Activated B cell treated with CpG ODN at 0.5 μM for 24 hours (primary cell): ENCODE results near the gene AJAP1. TPM values are rescaled to one million over a fixed set of nuclear protein-coding genes. Genes with fewer than 3 reads are reported as not detected.

Source experiments
- ATAC-seq: fragments of 200-7000 bp; cut with Tn5 transposase; one replicate; pipeline ENCODE4 v1.10.0; 2021; ENCODE audit warnings: low read depth, mild to moderate bottlenecking, moderate library complexity
- CTCF ChIA-PET: fragments of 350-600 bp; sonication (Branson Sonifier 250); formaldehyde crosslinking; loops from one replicate; lab custom pipeline; 2021; ENCODE audit warnings: antibody characterized with exemption; lab: Charles Lee
- POLR2A ChIA-PET: fragments of 350-600 bp; sonication (Branson Sonifier 250); formaldehyde crosslinking; loops from one replicate; lab custom pipeline; 2021; ENCODE audit warnings: antibody characterized with exemption; lab: Charles Lee
- DNase-seq: peaks from one replicate; pipeline ENCODE4 v3.0.0; 2022
- H3K27ac Mint-ChIP-seq: one replicate; pipeline ENCODE4 v1.8.0; 2020; ENCODE audit warnings: mixed read lengths
- H3K27me3 Mint-ChIP-seq: one replicate; pipeline ENCODE4 v1.8.0; 2021; ENCODE audit warnings: mixed read lengths
- H3K36me3 Mint-ChIP-seq: one replicate; pipeline ENCODE4 v1.8.0; 2021; ENCODE audit warnings: low read depth, mixed read lengths
- H3K4me1 Mint-ChIP-seq: one replicate; pipeline ENCODE4 v1.8.0; 2021; ENCODE audit warnings: mixed read lengths
- H3K4me3 Mint-ChIP-seq: one replicate; pipeline ENCODE4 v1.8.0; 2020; ENCODE audit warnings: mild to moderate bottlenecking, mixed read lengths
- H3K9me3 Mint-ChIP-seq: one replicate; pipeline ENCODE4 v1.8.0; 2020; ENCODE audit warnings: mixed read lengths
- CTCF ChIP-seq: fragments of 200-600 bp; IDR thresholded peaks from one replicate; pipeline ENCODE4 v1.8.0; 2022; ENCODE audit warnings: antibody characterized with exemption, mild to moderate bottlenecking
- intact Hi-C: fragments of 100-400 bp; cut with micrococcal nuclease; formaldehyde crosslinking; loops from one replicate; pipeline ENCODE4 v1.15.1; 2024
- total RNA-seq: library from RNA; stranded (reverse); gene quantifications from 2 replicates; pipeline ENCODE4 v1.2.3, GENCODE V29; 2022

AJAP1 gene
- total RNA-seq, 1 donor from 2014 or later: not detected

GRCh38 chr1:4796161-4797015, 142.0 kb downstream of the AJAP1 start:
- Mint-ChIP-seq H3K36me3 (no peaks in the 10 kb centered on the region), H3K27ac (peak overlapping the region; percentile 60), H3K4me1 (peaks cover 31% of the 10 kb centered on the region), H3K9me3 (peaks cover 4% of the 10 kb centered on the region), H3K4me3 (peak overlapping the region; percentile 32), H3K27me3 (no peaks in the 10 kb centered on the region)
- no peak for TF ChIP-seq CTCF
- ATAC-seq (peak; percentile 75), DNase-seq (no peak)
- POLR2A ChIA-PET: no interaction called here
- CTCF ChIA-PET: no interaction called here
- intact Hi-C loops: no loop called here

- ATAC-seq (peak; percentile 40), DNase-seq (no peak)
- Mint-ChIP-seq H3K4me3 (peak overlapping the region; percentile 32), H3K4me1 (peaks cover 31% of the 10 kb centered on the region), H3K27me3 (no peaks in the 10 kb centered on the region), H3K9me3 (peaks cover 4% of the 10 kb centered on the region), H3K36me3 (no peaks in the 10 kb centered on the region), H3K27ac (peak overlapping the region; percentile 60)
- ChIA-PET CTCF (no interaction called here), POLR2A (no interaction called here)
- no peak for TF ChIP-seq CTCF
- intact Hi-C loops: no loop called here
These were observed 142.6 kb downstream of the AJAP1 start for GRCh38 chr1:4797016-4797410.

GRCh38 chr1:4797429-4797828, 143.0 kb downstream of the AJAP1 start:
- ATAC-seq (no peak), DNase-seq (no peak)
- Mint-ChIP-seq H3K36me3 (no peaks in the 10 kb centered on the region), H3K27ac (no peak overlapping the region), H3K4me1 (peaks cover 31% of the 10 kb centered on the region), H3K9me3 (peaks cover 4% of the 10 kb centered on the region), H3K4me3 (no peak overlapping the region), H3K27me3 (no peaks in the 10 kb centered on the region)
- TF ChIP-seq CTCF: no peak
- CTCF ChIA-PET: no interaction called here
- intact Hi-C loops: no loop called here
- POLR2A ChIA-PET: no interaction called here

- Mint-ChIP-seq H3K4me3 (no peak overlapping the region), H3K27ac (no peak overlapping the region), H3K27me3 (peaks cover 3% of the 10 kb centered on the region)
These were observed 146.9 kb downstream of the AJAP1 start for GRCh38 chr1:4801192-4801924.

More at GRCh38 chr1:4801192-4801924, 146.9 kb downstream of the AJAP1 start:
- TF ChIP-seq CTCF: no peak
- peaks cover 11% of the 10 kb centered on the region for H3K4me1 Mint-ChIP-seq
- ChIA-PET CTCF (no interaction called here), POLR2A (no interaction called here)
- H3K9me3 Mint-ChIP-seq: peaks cover 6% of the 10 kb centered on the region
- no peaks in the 10 kb centered on the region for H3K36me3 Mint-ChIP-seq
- no peak for DNase-seq
- ATAC-seq: no peak
- intact Hi-C loops: no loop called here
